ENCODE results near the gene ANKH.

The ANKH gene

GRCh38 chr5:14699159-14699558 is 172.4 kb downstream of the ANKH start:
- no peak overlapping the region for H3K4me3 ChIP-seq (ENCODE audit: low read length)
- DNase-seq (ENCODE audit: low read depth) = no peak
- TF ChIP-seq, protein P1, sequence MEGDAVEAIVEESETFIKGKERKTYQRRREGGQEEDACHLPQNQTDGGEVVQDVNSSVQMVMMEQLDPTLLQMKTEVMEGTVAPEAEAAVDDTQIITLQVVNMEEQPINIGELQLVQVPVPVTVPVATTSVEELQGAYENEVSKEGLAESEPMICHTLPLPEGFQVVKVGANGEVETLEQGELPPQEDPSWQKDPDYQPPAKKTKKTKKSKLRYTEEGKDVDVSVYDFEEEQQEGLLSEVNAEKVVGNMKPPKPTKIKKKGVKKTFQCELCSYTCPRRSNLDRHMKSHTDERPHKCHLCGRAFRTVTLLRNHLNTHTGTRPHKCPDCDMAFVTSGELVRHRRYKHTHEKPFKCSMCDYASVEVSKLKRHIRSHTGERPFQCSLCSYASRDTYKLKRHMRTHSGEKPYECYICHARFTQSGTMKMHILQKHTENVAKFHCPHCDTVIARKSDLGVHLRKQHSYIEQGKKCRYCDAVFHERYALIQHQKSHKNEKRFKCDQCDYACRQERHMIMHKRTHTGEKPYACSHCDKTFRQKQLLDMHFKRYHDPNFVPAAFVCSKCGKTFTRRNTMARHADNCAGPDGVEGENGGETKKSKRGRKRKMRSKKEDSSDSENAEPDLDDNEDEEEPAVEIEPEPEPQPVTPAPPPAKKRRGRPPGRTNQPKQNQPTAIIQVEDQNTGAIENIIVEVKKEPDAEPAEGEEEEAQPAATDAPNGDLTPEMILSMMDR (IDR thresholded peaks at IDR 0.05; ENCODE audit: insufficient read depth, low read depth, low read length, missing control alignments) = no peak

GRCh38 chr5:14698495-14698894 is 173.1 kb downstream of the ANKH start:
- no peak overlapping the region for H3K4me3 ChIP-seq (ENCODE audit: low read length)
- DNase-seq (ENCODE audit: low read depth) = no peak
- TF ChIP-seq, protein P1 (IDR thresholded peaks at IDR 0.05; ENCODE audit: insufficient read depth, low read depth, low read length, missing control alignments) = no peak

DNA sequence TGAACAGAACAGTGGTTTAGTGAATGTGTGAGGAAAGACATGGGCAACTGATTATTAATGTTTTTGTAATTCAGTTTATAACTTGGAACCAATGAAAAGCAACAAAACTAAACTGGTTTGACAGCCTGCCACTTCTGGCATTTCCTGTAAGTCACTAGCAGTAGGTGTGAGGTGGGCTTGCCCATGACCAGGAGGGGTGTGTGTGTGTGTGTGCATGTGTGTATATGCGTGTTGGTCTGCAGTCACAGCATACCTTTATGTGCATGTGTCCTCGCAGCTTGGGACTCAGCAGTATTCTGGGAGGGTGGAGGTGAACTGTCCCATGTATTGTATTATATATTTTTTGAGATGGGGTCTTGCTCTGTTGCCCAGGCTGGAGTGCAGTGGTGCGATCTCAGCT is 174.7 kb downstream of the ANKH start:
- peak; percentile 38 for DNase-seq (ENCODE audit: low read depth)
- no peak overlapping the region for H3K4me3 ChIP-seq (ENCODE audit: low read length)
- TF ChIP-seq, protein P1 (IDR thresholded peaks at IDR 0.05; ENCODE audit: insufficient read depth, low read depth, low read length, missing control alignments) = no peak

DNA sequence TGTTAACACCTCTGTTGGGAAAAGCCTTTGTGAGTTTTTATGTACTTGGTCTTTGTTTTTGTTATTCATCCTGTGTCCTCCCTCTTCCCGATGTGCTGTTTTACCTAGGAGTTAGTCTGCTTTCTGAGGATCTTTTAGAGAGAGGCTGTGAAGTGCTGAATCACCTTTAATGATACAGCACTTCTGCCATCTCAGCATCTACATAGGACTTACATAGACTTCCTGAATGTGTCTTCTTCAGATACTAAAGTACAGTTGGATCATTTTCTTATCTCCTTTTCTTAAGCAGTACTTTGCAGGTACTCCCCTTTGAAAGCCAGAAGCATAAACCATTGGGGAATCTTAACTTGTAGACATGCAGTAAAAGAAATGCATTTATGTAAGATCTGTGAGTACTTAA is 175.5 kb downstream of the ANKH start:
- H3K4me3 ChIP-seq (ENCODE audit: low read length) = no peak overlapping the region
- TF ChIP-seq, protein P1 (IDR thresholded peaks at IDR 0.05; ENCODE audit: insufficient read depth, low read depth, low read length, missing control alignments) = no peak
- peak; percentile 26 for DNase-seq (ENCODE audit: low read depth)

GRCh38 chr5:14695152-14695551 is 176.4 kb downstream of the ANKH start:
- TF ChIP-seq, protein P1 (IDR thresholded peaks at IDR 0.05; ENCODE audit: insufficient read depth, low read depth, low read length, missing control alignments) = no peak
- no peak for DNase-seq (ENCODE audit: low read depth)
- no peak overlapping the region for H3K4me3 ChIP-seq (ENCODE audit: low read length)

DNA sequence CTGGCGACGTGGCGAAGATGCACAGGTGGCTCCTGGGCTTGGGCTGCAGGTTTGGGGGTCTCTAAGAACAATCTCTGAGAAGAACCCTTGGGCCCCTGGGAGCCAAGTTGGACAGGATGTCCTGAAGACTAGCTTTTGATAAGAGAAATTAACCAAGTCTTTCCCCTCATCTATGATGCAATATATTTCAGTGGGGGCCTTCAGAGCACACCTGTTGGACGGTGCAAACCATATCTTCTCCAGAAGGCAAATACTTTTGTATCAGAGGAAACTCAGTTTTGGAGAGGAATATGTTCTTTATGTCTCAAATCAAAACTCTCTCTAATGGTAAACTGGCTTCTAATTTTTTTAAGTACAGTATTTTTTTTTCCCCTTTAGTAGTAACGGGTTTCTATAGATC is 178.5 kb downstream of the ANKH start:
- TF ChIP-seq, protein P1 (IDR thresholded peaks at IDR 0.05; ENCODE audit: insufficient read depth, low read depth, low read length, missing control alignments) = no peak
- H3K4me3 ChIP-seq (ENCODE audit: low read length) = no peak overlapping the region
- DNase-seq (ENCODE audit: low read depth) = no peak

DNA sequence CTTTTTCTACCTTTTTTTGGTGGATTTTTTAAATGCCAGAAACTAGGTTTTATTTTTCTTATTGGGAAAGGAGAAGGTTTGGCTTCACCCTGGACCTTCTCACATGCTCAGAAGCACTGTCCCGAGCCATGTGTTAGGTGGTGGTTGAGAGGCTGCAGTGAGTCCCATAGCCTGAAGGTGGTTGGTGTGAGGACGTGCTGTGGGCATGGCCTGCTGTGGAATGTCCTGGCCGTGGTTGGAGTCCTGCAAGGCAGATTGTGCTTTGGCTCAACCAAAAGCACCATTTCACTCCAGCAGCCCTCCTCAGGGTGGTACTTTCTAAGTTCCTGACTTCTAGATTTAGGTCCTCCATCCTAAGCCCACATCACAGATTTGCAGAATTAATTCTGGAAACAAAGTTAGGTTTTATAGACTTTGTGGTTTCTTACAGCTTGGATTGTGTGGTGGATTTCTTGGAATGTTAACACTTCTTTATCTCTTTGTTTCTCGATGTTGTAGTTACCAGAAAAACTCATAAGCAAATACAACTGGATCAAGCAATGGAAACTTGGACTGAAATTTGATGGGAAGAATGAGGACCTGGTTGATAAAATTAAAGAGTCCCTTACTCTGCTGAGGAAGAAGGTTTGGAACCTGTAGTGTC is 184.4 kb downstream of the ANKH start:
- DNase-seq (ENCODE audit: low read depth) = peak; percentile 33
- TF ChIP-seq, protein P1 (IDR thresholded peaks at IDR 0.05; ENCODE audit: insufficient read depth, low read depth, low read length, missing control alignments) = peak; percentile 34
- H3K4me3 ChIP-seq (ENCODE audit: low read length) = no peak overlapping the region
